Activated T-helper 1 cell treated with anti-CD3 and anti-CD28 coated beads, Interleukin-12 subunit alpha, Interleukin-12 subunit beta, Interleukin-2, Interleukin-4 antibody, amounts not matched to agents 30 ng/mL and 10 ng/mL and 1 ng/mL, durations not matched to agents 14 hours and 24 hours and 36 hours (primary cell): Measurements from ENCODE around the gene DPP6. TPM values are rescaled to one million over a fixed set of nuclear protein-coding genes. Genes with fewer than 3 reads are reported as not detected.

Source experiments
- DNase-seq: peaks from one replicate; pipeline ENCODE4 v3.0.0; 2021; ENCODE audit warnings: low spot score
- H3K27ac Mint-ChIP-seq: one replicate; pipeline ENCODE4 v1.8.0; 2021; ENCODE audit warnings: mild to moderate bottlenecking, mixed read lengths
- H3K27me3 Mint-ChIP-seq: one replicate; pipeline ENCODE4 v1.8.0; 2022; ENCODE audit warnings: mild to moderate bottlenecking, moderate library complexity, mixed read lengths; ENCODE audit not compliant: insufficient read depth
- H3K36me3 Mint-ChIP-seq: one replicate; pipeline ENCODE4 v1.8.0; 2021; ENCODE audit warnings: low read depth, mixed read lengths
- H3K4me1 Mint-ChIP-seq: one replicate; pipeline ENCODE4 v1.8.0; 2021; ENCODE audit warnings: low read depth, mixed read lengths
- H3K4me3 Mint-ChIP-seq: one replicate; pipeline ENCODE4 v1.8.0; 2021; ENCODE audit warnings: mild to moderate bottlenecking, moderate library complexity, mixed read lengths
- H3K9me3 Mint-ChIP-seq: one replicate; pipeline ENCODE4 v1.8.0; 2021; ENCODE audit warnings: mixed read lengths
- intact Hi-C: fragments of 100-400 bp; cut with micrococcal nuclease; formaldehyde crosslinking; loops from one replicate; pipeline ENCODE4 v1.15.1; 2024
- total RNA-seq: library from RNA; stranded (reverse); gene quantifications from 2 replicates; pipeline ENCODE4 v1.2.3, GENCODE V29; 2022

DPP6 gene
- total RNA-seq, 1 donor from 2014 or later = not detected

- Mint-ChIP-seq H3K36me3 (no peaks in the 10 kb centered on the region), H3K9me3 (no peaks in the 10 kb centered on the region)
- intact Hi-C loops = no loop called here
Observed at GRCh38 chr7:154862153-154862791, 810.1 kb downstream of the DPP6 start.

GRCh38 chr7:154863766-154864522 lies 811.7 kb downstream of the DPP6 start:
- no peak for DNase-seq
- H3K4me1 Mint-ChIP-seq = no peaks in the 10 kb centered on the region
- H3K9me3 Mint-ChIP-seq = no peaks in the 10 kb centered on the region
- intact Hi-C loops = no loop called here
- H3K27ac Mint-ChIP-seq = no peak overlapping the region
- H3K4me3 Mint-ChIP-seq = no peak overlapping the region
- H3K36me3 Mint-ChIP-seq = no peaks in the 10 kb centered on the region
- H3K27me3 Mint-ChIP-seq = peaks cover 2% of the 10 kb centered on the region

More at GRCh38 chr7:154862153-154862791, 810.1 kb downstream of the DPP6 start:
- no peak overlapping the region for H3K27ac Mint-ChIP-seq
- no peak overlapping the region for H3K4me3 Mint-ChIP-seq
- H3K4me1 Mint-ChIP-seq = no peaks in the 10 kb centered on the region
- DNase-seq = no peak
- no peaks in the 10 kb centered on the region for H3K27me3 Mint-ChIP-seq

GRCh38 chr7:154864523-154864891 lies 812.3 kb downstream of the DPP6 start:
- no peak for DNase-seq
- H3K9me3 Mint-ChIP-seq = no peaks in the 10 kb centered on the region
- no peak overlapping the region for H3K4me3 Mint-ChIP-seq
- intact Hi-C loops = no loop called here
- H3K27ac Mint-ChIP-seq = no peak overlapping the region
- no peaks in the 10 kb centered on the region for H3K4me1 Mint-ChIP-seq
- peaks cover 6% of the 10 kb centered on the region for H3K27me3 Mint-ChIP-seq
- no peaks in the 10 kb centered on the region for H3K36me3 Mint-ChIP-seq

- intact Hi-C loops = no loop called here
- Mint-ChIP-seq H3K36me3 (no peaks in the 10 kb centered on the region), H3K27ac (no peak overlapping the region), H3K4me3 (no peak overlapping the region), H3K4me1 (no peaks in the 10 kb centered on the region), H3K27me3 (peaks cover 7% of the 10 kb centered on the region), H3K9me3 (no peaks in the 10 kb centered on the region)
- DNase-seq = no peak
Observed at GRCh38 chr7:154865984-154866685, 813.9 kb downstream of the DPP6 start.

- Mint-ChIP-seq H3K4me1 (no peaks in the 10 kb centered on the region), H3K9me3 (no peaks in the 10 kb centered on the region), H3K27me3 (peaks cover 7% of the 10 kb centered on the region), H3K4me3 (no peak overlapping the region), H3K27ac (no peak overlapping the region), H3K36me3 (no peaks in the 10 kb centered on the region)
- intact Hi-C loops = no loop called here
- DNase-seq = no peak
Observed at GRCh38 chr7:154867068-154867467, 814.9 kb downstream of the DPP6 start.

- Mint-ChIP-seq H3K4me1 (no peaks in the 10 kb centered on the region), H3K4me3 (no peak overlapping the region), H3K27ac (no peak overlapping the region), H3K36me3 (no peaks in the 10 kb centered on the region), H3K9me3 (no peaks in the 10 kb centered on the region), H3K27me3 (peaks cover 7% of the 10 kb centered on the region)
- intact Hi-C loops = no loop called here
- no peak for DNase-seq
Observed at GRCh38 chr7:154868921-154869320, 816.7 kb downstream of the DPP6 start.

- no peak overlapping the region for H3K4me3 Mint-ChIP-seq
- H3K27me3 Mint-ChIP-seq = peaks cover 7% of the 10 kb centered on the region
- no peaks in the 10 kb centered on the region for H3K9me3 Mint-ChIP-seq
- H3K4me1 Mint-ChIP-seq = no peaks in the 10 kb centered on the region
- DNase-seq = no peak
- H3K27ac Mint-ChIP-seq = no peak overlapping the region
- no peaks in the 10 kb centered on the region for H3K36me3 Mint-ChIP-seq
- intact Hi-C loops = no loop called here
Observed at GRCh38 chr7:154869436-154869835, 817.2 kb downstream of the DPP6 start.

GRCh38 chr7:154871507-154871906 lies 819.3 kb downstream of the DPP6 start:
- intact Hi-C loops = no loop called here
- H3K4me1 Mint-ChIP-seq = no peaks in the 10 kb centered on the region
- no peaks in the 10 kb centered on the region for H3K36me3 Mint-ChIP-seq
- H3K27me3 Mint-ChIP-seq = peaks cover 7% of the 10 kb centered on the region
- DNase-seq = no peak
- H3K27ac Mint-ChIP-seq = no peak overlapping the region
- no peak overlapping the region for H3K4me3 Mint-ChIP-seq
- no peaks in the 10 kb centered on the region for H3K9me3 Mint-ChIP-seq

GRCh38 chr7:154871928-154872750 lies 819.9 kb downstream of the DPP6 start:
- intact Hi-C loops = no loop called here
- DNase-seq = no peak
- no peaks in the 10 kb centered on the region for H3K9me3 Mint-ChIP-seq
- no peaks in the 10 kb centered on the region for H3K4me1 Mint-ChIP-seq
- H3K36me3 Mint-ChIP-seq = no peaks in the 10 kb centered on the region
- H3K27me3 Mint-ChIP-seq = peaks cover 7% of the 10 kb centered on the region
- H3K4me3 Mint-ChIP-seq = no peak overlapping the region
- H3K27ac Mint-ChIP-seq = no peak overlapping the region

GRCh38 chr7:154872811-154873499 lies 820.8 kb downstream of the DPP6 start:
- no peaks in the 10 kb centered on the region for H3K9me3 Mint-ChIP-seq

GRCh38 chr7:154873500-154874121 lies 821.4 kb downstream of the DPP6 start:
- no peak for DNase-seq
- intact Hi-C loops = no loop called here
- Mint-ChIP-seq H3K27ac (no peak overlapping the region), H3K4me3 (no peak overlapping the region), H3K4me1 (no peaks in the 10 kb centered on the region), H3K36me3 (no peaks in the 10 kb centered on the region), H3K27me3 (peaks cover 7% of the 10 kb centered on the region), H3K9me3 (no peaks in the 10 kb centered on the region)

More at GRCh38 chr7:154872811-154873499, 820.8 kb downstream of the DPP6 start:
- DNase-seq = no peak
- peaks cover 7% of the 10 kb centered on the region for H3K27me3 Mint-ChIP-seq
- H3K4me3 Mint-ChIP-seq = no peak overlapping the region
- intact Hi-C loops = no loop called here
- no peak overlapping the region for H3K27ac Mint-ChIP-seq
- no peaks in the 10 kb centered on the region for H3K4me1 Mint-ChIP-seq
- H3K36me3 Mint-ChIP-seq = no peaks in the 10 kb centered on the region
